H1 (cell line): ENCODE measurements around the gene NCAM1. TPM values are rescaled to one million over a fixed set of nuclear protein-coding genes. Genes with fewer than 3 reads are reported as not detected.

Source experiments
- CTCF ChIA-PET: fragments of 300-600 bp; sonication (Branson Sonifier 250); formaldehyde crosslinking; loops from one replicate; lab custom pipeline; 2021; ENCODE audit not compliant: partially characterized antibody; lab: Charles Lee
- POLR2A ChIA-PET: fragments of 300-600 bp; sonication (Branson Sonifier 250); formaldehyde crosslinking; loops from one replicate; lab custom pipeline; 2021; ENCODE audit warnings: inconsistent platforms; ENCODE audit not compliant: partially characterized antibody; lab: Charles Lee
- DNase-seq, 2 experiments: peaks; one replicate each; pipeline versions ENCODE4 v3.0.0 to v3.0.0-alpha.2; 2010 to 2022; ENCODE audit warnings: low spot score in 2 of 2, low read depth in 1 of 2, mixed read lengths in 1 of 2
- FAIRE-seq: peaks from 2 replicates; lab custom pipeline; 2011; peaks lifted over from hg19 to GRCh38; lab: Jason Lieb, UNC
- H2AFZ ChIP-seq: 2 replicates; pipeline ENCODE4 v1.8.1; 2012; ENCODE audit warnings: low read length, inconsistent platforms
- H2AK5ac ChIP-seq: 2 replicates; pipeline ENCODE4 v1.6.1; 2013; ENCODE audit warnings: low read depth, low read length
- H2BK120ac ChIP-seq: replicated peaks from 2 replicates; pipeline ENCODE3; 2013; ENCODE audit warnings: low read depth, low read length, inconsistent platforms
- H2BK12ac ChIP-seq: 2 replicates; pipeline ENCODE4 v1.6.1; 2013; ENCODE audit warnings: low read depth, low read length
- H2BK15ac ChIP-seq: 2 replicates; pipeline ENCODE4 v1.6.1; 2013; ENCODE audit warnings: low read length
- H2BK20ac ChIP-seq: 2 replicates; pipeline ENCODE4 v1.6.1; 2013; ENCODE audit warnings: low read length
- H2BK5ac ChIP-seq: 2 replicates; pipeline ENCODE4 v1.6.1; 2013; ENCODE audit warnings: low read depth, low read length
- H3K14ac ChIP-seq: 2 replicates; pipeline ENCODE4 v1.6.1; 2013; ENCODE audit warnings: inconsistent platforms; ENCODE audit not compliant: insufficient read length
- H3K18ac ChIP-seq: 2 replicates; pipeline ENCODE4 v1.6.1; 2013; ENCODE audit warnings: low read length; ENCODE audit errors: extremely low read depth
- H3K23ac ChIP-seq: 2 replicates; pipeline ENCODE4 v1.6.1; 2013; ENCODE audit warnings: inconsistent platforms; ENCODE audit not compliant: insufficient read length
- H3K23me2 ChIP-seq: 2 replicates; pipeline ENCODE4 v1.6.1; 2013; ENCODE audit warnings: low read depth, low read length
- H3K27ac ChIP-seq: 2 replicates; pipeline ENCODE4 v1.6.1; 2011; ENCODE audit warnings: low read depth, low read length, inconsistent platforms
- H3K27me3 ChIP-seq, 4 experiments: replicated peaks in 1 of 4; 1 replicate in 1 of 4; 2 replicates in 3 of 4; pipeline versions ENCODE4 v1.6.1 to v1.8.1; 2011 to 2013; ENCODE audit warnings: low read length in 3 of 4, mild to moderate bottlenecking in 3 of 4, inconsistent platforms in 2 of 4, mixed read lengths in 2 of 4, moderate library complexity in 1 of 4; ENCODE audit not compliant: control insufficient read depth in 3 of 4, insufficient read depth in 3 of 4; ENCODE audit errors: extremely low read depth in 1 of 4
- H3K36me3 ChIP-seq, 4 experiments: 2 replicates each; pipeline versions ENCODE4 v1.6.1 to v1.8.1; 2011 to 2013; ENCODE audit warnings: mild to moderate bottlenecking in 4 of 4, low read length in 3 of 4, moderate library complexity in 2 of 4, control low read depth in 1 of 4, inconsistent platforms in 1 of 4; ENCODE audit not compliant: insufficient read depth in 4 of 4, control insufficient read depth in 2 of 4
- H3K4ac ChIP-seq: replicated peaks from 2 replicates; pipeline ENCODE3; 2013; ENCODE audit warnings: low read length, low read depth, mixed read lengths, inconsistent platforms; ENCODE audit not compliant: insufficient read length
- H3K4me1 ChIP-seq, 4 experiments: replicated peaks in 1 of 4; 1 replicate in 1 of 4; 2 replicates in 3 of 4; pipeline versions ENCODE4 v1.6.1 to v1.8.1; 2011 to 2013; ENCODE audit warnings: low read length in 3 of 4, inconsistent platforms in 2 of 4, mixed read lengths in 1 of 4; ENCODE audit not compliant: insufficient read depth in 4 of 4, control insufficient read depth in 3 of 4
- H3K4me2 ChIP-seq, 2 experiments: 2 replicates each; pipeline versions ENCODE4 v1.6.1 to v1.8.1; 2011 to 2013; ENCODE audit warnings: low read depth in 2 of 2, low read length in 2 of 2, control low read depth in 1 of 2, inconsistent platforms in 1 of 2, mild to moderate bottlenecking in 1 of 2; ENCODE audit not compliant: insufficient read depth in 1 of 2
- H3K4me3 ChIP-seq, 4 experiments: fragments of 200-600, 300-600 bp in 1 of 4; sonication (generic), shearing (Covaris generic), sonication (Bioruptor Twin) in 1 of 4; 2 replicates each; pipeline versions ENCODE4 v1.5.1 to v1.8.1; 2011 to 2016; ENCODE audit warnings: low read length in 4 of 4, low read depth in 3 of 4, control low read depth in 2 of 4, inconsistent platforms in 2 of 4, mild to moderate bottlenecking in 2 of 4, mixed read lengths in 1 of 4, moderate library complexity in 1 of 4; ENCODE audit not compliant: insufficient read depth in 2 of 4; ENCODE audit errors: extremely low read depth in 1 of 4
- H3K56ac ChIP-seq: replicated peaks from 2 replicates; pipeline ENCODE3; 2013; ENCODE audit warnings: low read depth, mild to moderate bottlenecking, mixed read lengths, low read length, inconsistent platforms; ENCODE audit not compliant: insufficient read length
- H3K79me1 ChIP-seq: 2 replicates; pipeline ENCODE4 v1.6.1; 2013; ENCODE audit warnings: low read depth, low read length, control low read depth
- H3K79me2 ChIP-seq, 2 experiments: 2 replicates each; pipeline versions ENCODE4 v1.6.1 to v1.8.1; 2012 to 2013; ENCODE audit warnings: low read length in 2 of 2, mild to moderate bottlenecking in 2 of 2, inconsistent platforms in 1 of 2; ENCODE audit not compliant: insufficient read depth in 2 of 2, control insufficient read depth in 1 of 2
- H3K9ac ChIP-seq, 4 experiments: replicated peaks in 1 of 4; 1 replicate in 1 of 4; 2 replicates in 3 of 4; pipeline versions ENCODE4 v1.6.1 to v1.8.1; 2011 to 2013; ENCODE audit warnings: low read depth in 3 of 4, low read length in 3 of 4, control low read depth in 2 of 4, mild to moderate bottlenecking in 2 of 4, moderate library complexity in 2 of 4, inconsistent platforms in 1 of 4; ENCODE audit errors: extremely low read depth in 1 of 4
- H3K9me3 ChIP-seq, 2 experiments: 2 replicates each; pipeline versions ENCODE4 v1.6.1 to v1.8.1; 2012 to 2013; ENCODE audit warnings: mild to moderate bottlenecking in 2 of 2, moderate library complexity in 2 of 2, control low read depth in 1 of 2, inconsistent platforms in 1 of 2, low read depth in 1 of 2, low read length in 1 of 2, mixed read lengths in 1 of 2; ENCODE audit not compliant: insufficient read depth in 2 of 2
- H4K20me1 ChIP-seq, 2 experiments: replicated peaks in 1 of 2; 2 replicates each; pipeline versions ENCODE3 to v1.8.1; 2011 to 2013; ENCODE audit warnings: inconsistent platforms in 2 of 2, low read length in 2 of 2, mild to moderate bottlenecking in 1 of 2; ENCODE audit not compliant: insufficient read depth in 2 of 2, control insufficient read depth in 1 of 2
- H4K5ac ChIP-seq: 2 replicates; pipeline ENCODE4 v1.6.1; 2013; ENCODE audit warnings: low read length, low read depth, mixed read lengths, inconsistent platforms; ENCODE audit not compliant: insufficient read length
- H4K8ac ChIP-seq: 2 replicates; pipeline ENCODE4 v1.8.0; 2013; ENCODE audit warnings: mild to moderate bottlenecking, moderate library complexity, low read length, inconsistent platforms; ENCODE audit not compliant: insufficient read depth; ENCODE audit errors: extremely low read depth
- H4K91ac ChIP-seq: replicated peaks from 2 replicates; pipeline ENCODE3; 2013; ENCODE audit warnings: low read length, mixed read lengths, inconsistent platforms; ENCODE audit not compliant: insufficient read length
- ASH2L ChIP-seq: fragments of 200-600, 300-600 bp; sonication (generic); IDR thresholded peaks from one replicate; pipeline ENCODE4 v1.7.1; 2017; ENCODE audit warnings: low read length
- GABPA ChIP-seq: IDR thresholded peaks from 2 replicates; pipeline ENCODE4 v1.6.1; 2011; ENCODE audit warnings: mild to moderate bottlenecking, low read length, moderate library complexity, borderline replicate concordance; ENCODE audit not compliant: insufficient read depth
- MAFK ChIP-seq: IDR thresholded peaks from 2 replicates; pipeline ENCODE4 v1.6.1; 2012; ENCODE audit warnings: low read depth, mild to moderate bottlenecking, improper control_type of control experiment, low read length
- RNF2 ChIP-seq: fragments of 200-900, 300-1000 bp; sonication (generic); IDR thresholded peaks from 2 replicates; pipeline ENCODE4 v1.7.1; 2016; ENCODE audit warnings: borderline replicate concordance, low read depth, mild to moderate bottlenecking, antibody characterized with exemption, low read length; ENCODE audit not compliant: poor library complexity, severe bottlenecking; ENCODE audit errors: missing control alignments
- SIRT6 ChIP-seq: IDR thresholded peaks from one replicate; pipeline ENCODE4 v1.7.1; 2012; ENCODE audit warnings: low read length, inconsistent platforms
- SP1 ChIP-seq: IDR thresholded peaks from 2 replicates; pipeline ENCODE4 v1.6.1; 2011; ENCODE audit warnings: low read depth, low read length
- ZNF274 ChIP-seq: IDR thresholded peaks from 2 replicates; pipeline ENCODE4 v1.7.0; 2012; ENCODE audit warnings: low read length, borderline replicate concordance; ENCODE audit errors: extremely low read depth
- WGBS, 2 experiments: shearing (Covaris generic) in 1 of 2; methylation state at CpG; one replicate each; pipeline versions ENCODE4 v1.1.6 to v1.1.7; 2013 to 2015; ENCODE audit warnings: low lambda C conversion rate in 2 of 2, mixed read lengths in 2 of 2, inconsistent platforms in 1 of 2, low coverage in 1 of 2, missing lambda C conversion rate in 1 of 2; ENCODE audit not compliant: insufficient replicate concordance in 2 of 2, insufficient coverage in 1 of 2, insufficient read length in 1 of 2; ENCODE audit errors: extremely low coverage in 1 of 2, missing lambda C conversion rate in 1 of 2; 5-methylcytosine and 5-hydroxymethylcytosine counted together
- polyA plus RNA-seq, 7 experiments: library from polyadenylated mRNA; depleted of rRNA in 3 of 7; stranded (reverse) in 5 of 7; unstranded in 2 of 7; fragments of >200 nt in 5 of 7; fragments of 200-250 nt in 2 of 7; gene quantifications; 1 replicate in 5 of 7; 2 replicates in 1 of 7; 4 replicates in 1 of 7; pipeline versions ENCODE4 v1.2.1 to v1.2.3, GENCODE V29; 2011 to 2013; ENCODE audit warnings: missing spikeins in 2 of 7, mixed read lengths in 2 of 7
- total RNA-seq: library from RNA; stranded (reverse); fragmentation: NEBNext Ultra II Directional; extraction: Animal tissue kit (Norgen Biotek cat#: 25700); gene quantifications from 2 replicates; pipeline ENCODE4 v1.2.1, GENCODE V29; 2021

NCAM1 gene
- total and polyA plus RNA-seq, 2 of the 8 experiments (the other 6 are each of a cell fraction or from before 2014, with no cell fraction given), result 3.1 to 4.3 TPM

DNA sequence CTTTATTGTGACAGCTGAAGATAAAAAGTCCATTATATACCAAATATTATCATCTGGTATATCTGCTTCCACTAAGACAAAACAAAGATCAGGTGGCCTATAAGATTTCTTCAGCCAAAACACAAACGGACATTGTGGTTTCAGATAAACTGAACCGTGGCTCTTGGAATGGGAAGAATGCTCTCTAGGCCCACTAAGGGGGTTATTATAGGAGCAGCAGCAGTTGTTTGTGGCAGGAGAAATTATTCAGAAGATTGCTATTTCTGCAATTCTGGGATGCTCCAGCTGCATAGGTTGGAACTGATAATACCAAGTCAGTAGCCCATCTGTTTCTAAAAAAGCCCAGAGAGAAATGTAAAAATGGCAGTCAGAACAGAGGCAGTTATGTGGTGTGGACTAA, 145.3 kb downstream of the NCAM1 start:
- CTCF ChIA-PET, result no interaction called here
- 94% methylated on average over 2 of the region's 2 CpGs; no CpG with 5 or more reads in 1 of the 2 experiments for WGBS, 2 experiments
- no peak for TF ChIP-seq ASH2L
- TF ChIP-seq MAFK, result no peak
- TF ChIP-seq SP1, result no peak
- no peak for TF ChIP-seq SIRT6
- no peak for TF ChIP-seq RNF2
- TF ChIP-seq ZNF274, result no peak
- no peak for TF ChIP-seq GABPA
- TF ChIP-seq, all 59 proteins: peak for 0

More for the DNA sequence above, 145.3 kb downstream of the NCAM1 start:
- H3K4me1 ChIP-seq, result peaks cover 0 to 4% (median 0%) of the 10 kb centered on the region in 4 experiments; a peak in 1 of 7 replicates
- no peak overlapping the region for H4K8ac ChIP-seq
- no peaks in the 10 kb centered on the region for H3K36me3 ChIP-seq
- H2BK5ac ChIP-seq, result no peak overlapping the region
- no peak overlapping the region for H2BK15ac ChIP-seq
- H3K23me2 ChIP-seq, result no peaks in the 10 kb centered on the region
- no peak overlapping the region for H3K56ac ChIP-seq
- DNase-seq, result no peak
- no peak overlapping the region for H3K18ac ChIP-seq
- H3K27ac ChIP-seq, result no peak overlapping the region
- H3K4me2 ChIP-seq, result no peak overlapping the region
- H2AFZ ChIP-seq, result no peak overlapping the region
- no peak overlapping the region for H3K9ac ChIP-seq
- POLR2A ChIA-PET, result no interaction called here
- H2AK5ac ChIP-seq, result no peak overlapping the region
- H4K5ac ChIP-seq, result no peak overlapping the region
- H2BK20ac ChIP-seq, result no peak overlapping the region
- no peaks in the 10 kb centered on the region for H4K20me1 ChIP-seq
- no peak overlapping the region for H4K91ac ChIP-seq
- H3K4ac ChIP-seq, result no peak overlapping the region
- no peak overlapping the region for H3K4me3 ChIP-seq
- H3K9me3 ChIP-seq, result no peaks in the 10 kb centered on the region
- H3K27me3 ChIP-seq, result no peaks in the 10 kb centered on the region
- H2BK12ac ChIP-seq, result no peak overlapping the region
- no peak for FAIRE-seq
- no peak overlapping the region for H3K23ac ChIP-seq
- H3K14ac ChIP-seq, result no peak overlapping the region
- no peaks in the 10 kb centered on the region for H3K79me2 ChIP-seq
- no peaks in the 10 kb centered on the region for H3K79me1 ChIP-seq
- H2BK120ac ChIP-seq, result no peak overlapping the region
